Endothelial cell of umbilical vein (primary cell): ENCODE data around the gene KIF6. TPM values are rescaled to one million over a fixed set of nuclear protein-coding genes. Genes with fewer than 3 reads are reported as not detected.

Experiments
- BruUV-seq: library from RNA; stranded (reverse); fragments of 400-500 nt; replicated peaks from 2 replicates; lab custom pipeline; 2021; lab: Mats Ljungman, UMichigan
- CTCF ChIA-PET: fragments of 300-600, 350-600 bp; sonication (Branson Sonifier 250); formaldehyde crosslinking; loops from one replicate; lab custom pipeline; 2021; ENCODE audit warnings: antibody characterized with exemption, inconsistent platforms; lab: Charles Lee
- POLR2A ChIA-PET: fragments of 300-600, 350-600 bp; sonication (Branson Sonifier 250); formaldehyde crosslinking; loops from one replicate; lab custom pipeline; 2021; ENCODE audit warnings: antibody characterized with exemption, inconsistent platforms; lab: Charles Lee
- DNase-seq: peaks from one replicate; pipeline ENCODE4 v3.0.0-alpha.2; 2011; ENCODE audit warnings: low read depth, low spot score
- FAIRE-seq: peaks from 2 replicates; lab custom pipeline; 2011; peaks lifted over from hg19 to GRCh38; lab: Jason Lieb, UNC
- H2AFZ ChIP-seq: 2 replicates; pipeline ENCODE4 v1.6.0; 2012; ENCODE audit warnings: low read depth, low read length, control low read depth, inconsistent platforms
- H3K27ac ChIP-seq: 2 replicates; pipeline ENCODE4 v1.5.1; 2011; ENCODE audit warnings: low read depth, mild to moderate bottlenecking, control low read depth, low read length, moderate library complexity; ENCODE audit not compliant: insufficient read depth
- H3K27me3 ChIP-seq, 2 experiments: 2 replicates each; pipeline versions ENCODE4 v1.6.0 to v1.6.1; 2011; ENCODE audit warnings: low read length in 2 of 2, mixed read lengths in 1 of 2; ENCODE audit not compliant: control insufficient read depth in 2 of 2, insufficient read depth in 2 of 2
- H3K36me3 ChIP-seq, 2 experiments: 2 replicates in 1 of 2; 3 replicates in 1 of 2; pipeline ENCODE4 v1.5.1; 2011; ENCODE audit warnings: low read length in 2 of 2, mild to moderate bottlenecking in 1 of 2, moderate library complexity in 1 of 2; ENCODE audit not compliant: control insufficient read depth in 2 of 2, insufficient read depth in 2 of 2; ENCODE audit errors: extremely low read depth in 1 of 2
- H3K4me1 ChIP-seq: 3 replicates; pipeline ENCODE4 v1.5.1; 2011; ENCODE audit warnings: mild to moderate bottlenecking, low read length; ENCODE audit not compliant: control insufficient read depth, insufficient read depth; ENCODE audit errors: extremely low read depth
- H3K4me2 ChIP-seq: 2 replicates; pipeline ENCODE4 v1.6.1; 2011; ENCODE audit warnings: low read length, control low read depth, mixed read lengths; ENCODE audit not compliant: insufficient read depth
- H3K4me3 ChIP-seq, 3 experiments: fragments of 200-600 bp in 1 of 3; sonication (generic), shearing (Covaris generic) in 1 of 3; replicated peaks in 1 of 3; 2 replicates each; pipeline ENCODE4 v1.5.1; 2011 to 2016; ENCODE audit warnings: control low read depth in 3 of 3, low read length in 3 of 3, mild to moderate bottlenecking in 2 of 3, inconsistent platforms in 1 of 3, low read depth in 1 of 3, moderate library complexity in 1 of 3; ENCODE audit not compliant: insufficient read depth in 1 of 3
- H3K79me2 ChIP-seq: 2 replicates; pipeline ENCODE4 v1.6.0; 2012; ENCODE audit warnings: low read length, inconsistent platforms; ENCODE audit not compliant: control insufficient read depth, insufficient read depth
- H3K9ac ChIP-seq: replicated peaks from 2 replicates; pipeline ENCODE3; 2011; ENCODE audit warnings: low read length, control low read depth; ENCODE audit not compliant: insufficient read depth; ENCODE audit errors: extremely low read depth
- H3K9me1 ChIP-seq: replicated peaks from 3 replicates; pipeline ENCODE4 v1.6.0; 2011; ENCODE audit warnings: mild to moderate bottlenecking, low read length; ENCODE audit not compliant: control insufficient read depth, insufficient read depth; ENCODE audit errors: extremely low read depth
- H3K9me3 ChIP-seq: replicated peaks from 2 replicates; pipeline ENCODE4 v1.5.1; 2012; ENCODE audit warnings: low read length, inconsistent platforms; ENCODE audit not compliant: control insufficient read depth, insufficient read depth
- H4K20me1 ChIP-seq: replicated peaks from 2 replicates; pipeline ENCODE3; 2011; ENCODE audit warnings: mild to moderate bottlenecking, low read length; ENCODE audit not compliant: control insufficient read depth, insufficient read depth; ENCODE audit errors: extremely low read depth
- CTCF ChIP-seq, 2 donors: IDR thresholded peaks; 1 replicate in 1 of 2; 2 replicates in 1 of 2; pipeline ENCODE4 v1.5.1; 2011; ENCODE audit warnings: low read length in 2 of 2, mild to moderate bottlenecking in 2 of 2, moderate library complexity in 2 of 2, control low read depth in 1 of 2, inconsistent platforms in 1 of 2, low read depth in 1 of 2; ENCODE audit not compliant: insufficient read depth in 1 of 2; ENCODE audit errors: extremely low read depth in 1 of 2
- EZH2 ChIP-seq: IDR thresholded peaks from 2 replicates; pipeline ENCODE4 v1.6.1; 2012; ENCODE audit warnings: borderline replicate concordance, low read depth, mild to moderate bottlenecking, moderate library complexity, low read length, inconsistent platforms; ENCODE audit not compliant: severe bottlenecking
- FOS ChIP-seq: IDR thresholded peaks from 2 replicates; pipeline ENCODE4 v1.6.1; 2011; ENCODE audit warnings: mild to moderate bottlenecking, low read length, moderate library complexity, borderline replicate concordance; ENCODE audit not compliant: insufficient read depth
- GATA2 ChIP-seq: IDR thresholded peaks from 2 replicates; pipeline ENCODE4 v1.7.0; 2011; ENCODE audit warnings: low read depth, mild to moderate bottlenecking, moderate library complexity, mixed read lengths, low read length; ENCODE audit not compliant: insufficient read length, insufficient read depth
- JUN ChIP-seq: IDR thresholded peaks from 2 replicates; pipeline ENCODE4 v1.6.1; 2011; ENCODE audit warnings: borderline replicate concordance, low read depth; ENCODE audit not compliant: insufficient read length, insufficient read depth
- MAX ChIP-seq: IDR thresholded peaks from 2 replicates; pipeline ENCODE4 v1.6.1; 2011; ENCODE audit not compliant: insufficient read depth, insufficient read length
- MYC ChIP-seq: IDR thresholded peaks from one replicate; pipeline ENCODE4 v1.6.1; 2011; ENCODE audit warnings: mild to moderate bottlenecking, low read depth, low read length
- POLR2A ChIP-seq: IDR thresholded peaks from 2 replicates; pipeline ENCODE4 v1.6.1; 2012; ENCODE audit warnings: low read depth, mild to moderate bottlenecking, control low read depth, low read length
- POLR2AphosphoS5 ChIP-seq: IDR thresholded peaks from 2 replicates; pipeline ENCODE4 v1.6.1; 2012; ENCODE audit warnings: low read depth, mild to moderate bottlenecking, control low read depth, low read length, moderate library complexity; ENCODE audit not compliant: insufficient read depth
- dilution Hi-C: fragments of 300-500 bp; cut with MboI; formaldehyde crosslinking; loops from one replicate; pipeline ENCODE4 v1.15.0; 2019; ENCODE audit warnings: low sequenced_read_pairs; ENCODE audit not compliant: extremely low pct_ligation_motif_present
- intact Hi-C: fragments of 100-400 bp; cut with micrococcal nuclease; formaldehyde crosslinking; loops from one replicate; pipeline ENCODE4 v1.10.0; 2022
- polyA plus RNA-seq, 4 experiments: library from polyadenylated mRNA; depleted of rRNA in 3 of 4; stranded (reverse) in 3 of 4; unstranded in 1 of 4; fragments of >200 nt; gene quantifications; 2 replicates each; pipeline versions ENCODE4 v1.2.1 to v1.2.3, GENCODE V29; 2011 to 2012; ENCODE audit warnings: missing spikeins in 1 of 4
- total RNA-seq: library from RNA; stranded (reverse); gene quantifications from 2 replicates; pipeline ENCODE4 v1.2.3, GENCODE V29; 2021

KIF6 gene
- total and polyA plus RNA-seq, 2 donors (not counting 3 experiments of a cell fraction or from before 2014, with no cell fraction given), result not detected

GRCh38 chr6:39698789-39699188 lies 26.4 kb downstream of the KIF6 start:
- ChIA-PET POLR2A (no interaction called here), CTCF (no interaction called here)
- H4K20me1 ChIP-seq, result no peaks in the 10 kb centered on the region
- no peaks in the 10 kb centered on the region for H3K36me3 ChIP-seq
- H3K79me2 ChIP-seq, result no peaks in the 10 kb centered on the region
- no peak for DNase-seq
- no peaks in the 10 kb centered on the region for H3K27me3 ChIP-seq
- no peak overlapping the region for H3K27ac ChIP-seq
- H2AFZ ChIP-seq, result no peak overlapping the region
- no peaks in the 10 kb centered on the region for H3K9me3 ChIP-seq
- H3K9ac ChIP-seq, result no peak overlapping the region
- no peak overlapping the region for H3K4me2 ChIP-seq
- no peak for FAIRE-seq
- TF ChIP-seq JUN, result no peak
- no peak for TF ChIP-seq EZH2
- no peak for TF ChIP-seq POLR2AphosphoS5
- TF ChIP-seq POLR2A, result no peak
- no peak for TF ChIP-seq FOS
- TF ChIP-seq CTCF (IDR thresholded peaks at IDR 0.05; ENCODE audit: extremely low read depth in 1 of 2, insufficient read depth in 1 of 2, low read depth in 1 of 2, low read length in 2 of 2), result no peak
- TF ChIP-seq MYC, result no peak
- no peak for TF ChIP-seq GATA2
- TF ChIP-seq MAX, result no peak
- no peaks in the 10 kb centered on the region for H3K4me1 ChIP-seq
- no TSS peak for BruUV-seq
- no peak overlapping the region for H3K4me3 ChIP-seq
- dilution Hi-C loops, result no loop called here
- no peaks in the 10 kb centered on the region for H3K9me1 ChIP-seq
- intact Hi-C loops, result no loop called here
